Kidney epithelial cell (primary cell): ENCODE results near the gene ALDH7A1. TPM values are rescaled to one million over a fixed set of nuclear protein-coding genes. Genes with fewer than 3 reads are reported as not detected.

Experiments used
- DNase-seq: peaks from one replicate; pipeline ENCODE4 v3.0.0-alpha.2; 2010; ENCODE audit warnings: low read depth
- H3K27me3 ChIP-seq: 2 replicates; pipeline ENCODE4 v1.6.0; 2011; ENCODE audit warnings: low read length; ENCODE audit not compliant: control insufficient read depth, insufficient read depth
- H3K36me3 ChIP-seq: 2 replicates; pipeline ENCODE4 v1.5.1; 2011; ENCODE audit warnings: low read length; ENCODE audit not compliant: control insufficient read depth, insufficient read depth
- H3K4me3 ChIP-seq: 2 replicates; pipeline ENCODE4 v1.5.1; 2011; ENCODE audit warnings: low read depth, mild to moderate bottlenecking, control low read depth, low read length
- total RNA-seq: library from RNA; depleted of rRNA; stranded (reverse); fragments of >200 nt; gene quantifications from 2 replicates; pipeline ENCODE4 v1.2.3, GENCODE V29; 2015
- TF ChIP-seq, protein P1 (sequence below): IDR thresholded peaks from 2 replicates; pipeline ENCODE4 v1.5.1; 2011; ENCODE audit warnings: mild to moderate bottlenecking, moderate library complexity, low read length, control low read depth, inconsistent platforms; ENCODE audit not compliant: insufficient read depth, poor library complexity, severe bottlenecking

ALDH7A1 gene
- total RNA-seq, 1 donor from 2014 or later = 35.2 TPM

DNA sequence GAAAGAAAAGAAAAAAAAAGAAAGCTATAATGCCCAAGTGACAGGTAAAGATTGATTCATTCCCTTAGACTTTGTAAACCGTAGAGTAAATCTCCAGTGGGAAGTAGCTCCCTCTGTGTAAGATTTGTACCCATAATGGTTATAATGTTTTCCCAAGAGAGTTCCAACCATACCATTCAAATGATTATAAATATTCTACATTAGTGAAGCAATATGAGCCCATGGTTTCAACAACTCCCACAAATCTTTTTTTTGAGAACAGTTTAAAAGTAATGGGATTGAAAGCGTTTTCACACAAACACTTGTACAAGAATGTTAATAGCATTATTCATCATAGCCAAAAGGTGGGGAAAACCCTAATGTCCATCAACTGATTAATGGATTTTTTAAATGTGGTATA is 113.8 kb downstream of the ALDH7A1 start:
- Histone ChIP-seq H3K4me3 (no peak overlapping the region), H3K36me3 (no peaks in the 10 kb centered on the region), H3K27me3 (no peaks in the 10 kb centered on the region)
- TF ChIP-seq, protein P1, sequence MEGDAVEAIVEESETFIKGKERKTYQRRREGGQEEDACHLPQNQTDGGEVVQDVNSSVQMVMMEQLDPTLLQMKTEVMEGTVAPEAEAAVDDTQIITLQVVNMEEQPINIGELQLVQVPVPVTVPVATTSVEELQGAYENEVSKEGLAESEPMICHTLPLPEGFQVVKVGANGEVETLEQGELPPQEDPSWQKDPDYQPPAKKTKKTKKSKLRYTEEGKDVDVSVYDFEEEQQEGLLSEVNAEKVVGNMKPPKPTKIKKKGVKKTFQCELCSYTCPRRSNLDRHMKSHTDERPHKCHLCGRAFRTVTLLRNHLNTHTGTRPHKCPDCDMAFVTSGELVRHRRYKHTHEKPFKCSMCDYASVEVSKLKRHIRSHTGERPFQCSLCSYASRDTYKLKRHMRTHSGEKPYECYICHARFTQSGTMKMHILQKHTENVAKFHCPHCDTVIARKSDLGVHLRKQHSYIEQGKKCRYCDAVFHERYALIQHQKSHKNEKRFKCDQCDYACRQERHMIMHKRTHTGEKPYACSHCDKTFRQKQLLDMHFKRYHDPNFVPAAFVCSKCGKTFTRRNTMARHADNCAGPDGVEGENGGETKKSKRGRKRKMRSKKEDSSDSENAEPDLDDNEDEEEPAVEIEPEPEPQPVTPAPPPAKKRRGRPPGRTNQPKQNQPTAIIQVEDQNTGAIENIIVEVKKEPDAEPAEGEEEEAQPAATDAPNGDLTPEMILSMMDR = no peak
- DNase-seq = no peak

Other genes starting within 250 kb of the ALDH7A1 start
- gene GRAMD2B, start 171.8 kb downstream of the ALDH7A1 start, total RNA-seq = 36.9 and 44.2 TPM in 2 replicates
- gene PHAX, start 5.7 kb upstream of the ALDH7A1 start, total RNA-seq = 47.4 and 54.2 TPM in 2 replicates
- 26.5 and 39.1 TPM in 2 replicates for gene LMNB1, start 181.9 kb upstream of the ALDH7A1 start, total RNA-seq